ENCODE results near the gene ERGIC1. TPM values are rescaled to one million over a fixed set of nuclear protein-coding genes. Genes with fewer than 3 reads are reported as not detected.

ERGIC1 gene
- total RNA-seq, 4 donors from 2014 or later: 156 to 214 (median 175) TPM

GRCh38 chr5:172801179-172801671 is 32.8 kb upstream of the ERGIC1 start:
- no peak for DNase-seq
- H3K27ac ChIP-seq: no peak overlapping the region
- H3K4me3 ChIP-seq (replicated peaks in 1 of 3): no peak overlapping the region
- TF ChIP-seq CTCF (IDR thresholded peaks at IDR 0.05): no peak
- no peak for TF ChIP-seq POLR2A (IDR thresholded peaks at IDR 0.05)
- peaks cover 0 to 9% of the 10 kb centered on the region in 2 donors for H3K4me1 ChIP-seq
- H3K36me3 ChIP-seq: no peaks in the 10 kb centered on the region
- no peaks in the 10 kb centered on the region for H3K9me3 ChIP-seq
- no peaks in the 10 kb centered on the region for H3K27me3 ChIP-seq
- 80 to 86% methylated on average over 4 of the region's 4 CpGs for WGBS, 2 donors
- intact Hi-C loops (cut with DNase I): no loop called here

- 97 to 100% methylated on average over 2 of the region's 2 CpGs for WGBS, 2 donors
- no peak for TF ChIP-seq CTCF (IDR thresholded peaks at IDR 0.05)
- TF ChIP-seq POLR2A (IDR thresholded peaks at IDR 0.05): no peak
Observed at GRCh38 chr5:172802112-172802511, 31.9 kb upstream of the ERGIC1 start.

GRCh38 chr5:172802567-172803176 is 31.4 kb upstream of the ERGIC1 start:
- DNase-seq: no peak
- no peaks in the 10 kb centered on the region for H3K27me3 ChIP-seq
- H3K4me1 ChIP-seq: peaks cover 0 to 9% of the 10 kb centered on the region in 2 donors
- H3K27ac ChIP-seq: no peak overlapping the region
- intact Hi-C loops (cut with DNase I): no loop called here
- H3K9me3 ChIP-seq: no peaks in the 10 kb centered on the region
- TF ChIP-seq CTCF (IDR thresholded peaks at IDR 0.05) (no peak), POLR2A (IDR thresholded peaks at IDR 0.05) (no peak)
- H3K4me3 ChIP-seq (replicated peaks in 1 of 3): no peak overlapping the region
- WGBS, 2 donors: 90 to 94% methylated on average over 4 of the region's 4 CpGs
- no peaks in the 10 kb centered on the region for H3K36me3 ChIP-seq

More at GRCh38 chr5:172802112-172802511, 31.9 kb upstream of the ERGIC1 start:
- Histone ChIP-seq H3K9me3 (no peaks in the 10 kb centered on the region), H3K4me1 (peaks cover 0 to 9% of the 10 kb centered on the region in 2 donors), H3K27ac (no peak overlapping the region), H3K4me3 (replicated peaks in 1 of 3) (no peak overlapping the region), H3K36me3 (no peaks in the 10 kb centered on the region), H3K27me3 (no peaks in the 10 kb centered on the region)
- intact Hi-C loops (cut with DNase I): no loop called here
- no peak for DNase-seq

- DNase-seq: no peak
- no peaks in the 10 kb centered on the region for H3K36me3 ChIP-seq
- peaks cover 0 to 4% of the 10 kb centered on the region in 2 donors for H3K4me1 ChIP-seq
- no peak overlapping the region for H3K4me3 ChIP-seq (replicated peaks in 1 of 3)
- no peaks in the 10 kb centered on the region for H3K27me3 ChIP-seq
- TF ChIP-seq POLR2A (IDR thresholded peaks at IDR 0.05) (no peak), CTCF (IDR thresholded peaks at IDR 0.05) (no peak)
- H3K27ac ChIP-seq: no peak overlapping the region
- no peaks in the 10 kb centered on the region for H3K9me3 ChIP-seq
- 82 to 83% methylated on average over 3 of the region's 3 CpGs for WGBS, 2 donors
- intact Hi-C loops (cut with DNase I): no loop called here
Observed at GRCh38 chr5:172805018-172805683, 28.9 kb upstream of the ERGIC1 start.

- WGBS, 2 donors: 55 to 61% methylated on average over 9 of the region's 9 CpGs
- intact Hi-C loops (cut with DNase I): no loop called here
- Histone ChIP-seq H3K36me3 (no peaks in the 10 kb centered on the region), H3K9me3 (no peaks in the 10 kb centered on the region), H3K27ac (no peak overlapping the region), H3K27me3 (no peaks in the 10 kb centered on the region), H3K4me3 (replicated peaks in 1 of 3) (no peak overlapping the region), H3K4me1 (peaks cover 0 to 4% of the 10 kb centered on the region in 2 donors)
- TF ChIP-seq CTCF (IDR thresholded peaks at IDR 0.05) (no peak), POLR2A (IDR thresholded peaks at IDR 0.05) (no peak)
- DNase-seq: peak; percentile 32 to 47
Observed at GRCh38 chr5:172805736-172806255, 28.3 kb upstream of the ERGIC1 start.

All from thyroid gland (tissue), 4 donors.